ENCODE measurements around the gene BAHCC1.
A peak's percentile ranks its signal among the peaks of the same experiment; 100 is the strongest.

The BAHCC1 gene

GRCh38 chr17:81398832-81399411 is 3.7 kb downstream of the BAHCC1 start:
- DNase-seq = no peak

GRCh38 chr17:81399481-81400153 is 4.4 kb downstream of the BAHCC1 start:
- no peak for DNase-seq

- no peak for DNase-seq
Measured at GRCh38 chr17:81400154-81400977, 5.1 kb downstream of the BAHCC1 start.

DNA sequence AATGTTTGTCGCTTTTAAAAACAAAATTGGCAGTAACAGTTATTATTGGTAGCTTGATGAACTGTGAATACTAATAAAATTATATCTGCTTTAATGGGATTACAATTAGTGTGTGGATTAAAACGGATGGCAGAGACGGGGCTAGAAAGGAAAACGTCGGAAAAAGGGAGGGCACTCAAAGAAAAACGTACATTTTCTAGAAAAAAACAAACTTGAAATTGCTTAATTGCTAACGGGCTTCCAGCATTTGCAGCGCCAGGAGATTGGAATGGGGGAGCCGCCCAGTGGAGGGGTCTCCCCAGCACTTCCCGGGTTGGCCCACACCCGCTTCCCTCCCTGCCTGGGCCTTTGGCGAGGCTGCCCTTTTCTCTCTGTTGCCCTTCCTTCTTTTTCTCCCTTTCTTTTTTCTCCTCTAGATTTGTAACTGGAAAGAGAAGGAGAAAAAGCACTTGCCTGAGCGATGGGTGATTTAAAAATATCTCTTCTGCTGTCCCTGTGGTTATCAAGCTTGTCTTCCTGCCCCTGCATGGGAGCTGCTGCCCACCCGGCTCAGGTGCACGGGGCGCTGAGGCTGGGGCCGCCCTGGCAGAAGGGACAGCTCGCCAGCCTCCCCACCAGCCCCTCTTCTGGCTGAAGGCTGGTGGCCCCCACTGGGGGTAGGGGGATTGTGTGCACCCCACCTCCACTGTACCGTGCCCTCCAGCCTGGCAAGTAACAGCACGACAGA is 5.9 kb downstream of the BAHCC1 start:
- DNase-seq = no peak

- no peak for DNase-seq
Measured at GRCh38 chr17:81401723-81402529, 6.7 kb downstream of the BAHCC1 start.

DNA sequence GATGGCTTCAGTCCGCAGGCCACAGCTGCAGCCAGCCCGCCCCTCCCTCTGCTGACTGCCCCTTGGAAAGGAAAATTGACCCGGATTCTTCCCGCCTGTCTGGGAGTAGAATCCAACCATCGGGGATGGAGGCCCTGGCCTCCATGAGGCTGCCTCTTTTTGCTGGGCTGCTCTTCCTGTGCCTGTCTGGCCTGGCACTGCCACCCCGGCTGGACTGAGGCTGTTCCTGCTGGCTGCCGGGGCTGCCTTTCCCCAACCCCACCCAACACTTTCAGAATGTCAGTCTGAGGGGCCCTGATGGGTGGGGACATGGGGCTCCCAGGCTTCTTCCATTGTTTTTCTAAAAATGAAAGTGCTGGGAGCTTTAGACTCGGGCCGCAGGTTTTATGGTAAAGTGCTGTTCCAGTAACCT is 7.3 kb downstream of the BAHCC1 start:
- no peak for DNase-seq

- no peak for DNase-seq
Measured at GRCh38 chr17:81402981-81403467, 7.8 kb downstream of the BAHCC1 start.

DNA sequence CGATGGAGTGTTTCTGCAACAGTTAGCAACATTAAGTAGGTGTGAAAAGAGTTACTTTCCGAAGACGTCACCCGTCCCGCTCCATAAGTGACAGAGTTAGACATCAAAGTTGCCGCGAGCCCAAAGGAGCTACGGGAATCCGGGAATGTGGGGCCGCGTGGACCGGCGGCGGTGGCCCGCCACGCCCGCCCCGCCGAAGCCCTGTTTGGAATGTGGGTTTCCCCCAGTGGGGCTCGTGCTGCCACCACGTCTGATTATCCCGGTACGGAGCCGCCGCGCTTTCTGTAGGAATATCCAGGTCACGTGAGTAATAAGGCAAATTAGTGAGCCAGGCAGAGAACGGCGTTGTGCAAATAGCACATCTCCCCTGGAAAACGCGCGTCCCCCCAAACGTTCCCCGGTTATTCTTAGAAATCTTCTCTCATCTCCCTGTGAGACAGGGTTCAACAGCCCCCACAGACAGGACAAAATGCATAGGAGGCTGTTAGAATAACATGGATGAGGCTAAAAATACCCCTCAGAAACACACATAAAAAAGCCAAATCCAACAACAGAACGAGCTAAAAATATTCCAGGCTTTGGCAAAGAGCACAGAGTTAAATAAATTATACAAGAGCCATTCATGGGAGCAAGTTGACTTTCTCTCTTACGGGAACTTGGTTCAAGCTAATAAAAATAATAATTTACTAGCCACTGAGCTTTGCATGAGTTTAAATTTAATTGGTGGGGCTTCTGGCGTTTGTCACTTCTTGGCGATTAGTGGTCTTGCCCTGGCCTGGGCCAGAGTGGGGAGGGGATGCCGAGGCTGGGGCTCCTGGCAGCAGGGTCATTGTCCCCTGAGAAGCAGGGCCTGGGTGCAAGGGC is 8.6 kb downstream of the BAHCC1 start:
- DNase-seq = no peak

DNA sequence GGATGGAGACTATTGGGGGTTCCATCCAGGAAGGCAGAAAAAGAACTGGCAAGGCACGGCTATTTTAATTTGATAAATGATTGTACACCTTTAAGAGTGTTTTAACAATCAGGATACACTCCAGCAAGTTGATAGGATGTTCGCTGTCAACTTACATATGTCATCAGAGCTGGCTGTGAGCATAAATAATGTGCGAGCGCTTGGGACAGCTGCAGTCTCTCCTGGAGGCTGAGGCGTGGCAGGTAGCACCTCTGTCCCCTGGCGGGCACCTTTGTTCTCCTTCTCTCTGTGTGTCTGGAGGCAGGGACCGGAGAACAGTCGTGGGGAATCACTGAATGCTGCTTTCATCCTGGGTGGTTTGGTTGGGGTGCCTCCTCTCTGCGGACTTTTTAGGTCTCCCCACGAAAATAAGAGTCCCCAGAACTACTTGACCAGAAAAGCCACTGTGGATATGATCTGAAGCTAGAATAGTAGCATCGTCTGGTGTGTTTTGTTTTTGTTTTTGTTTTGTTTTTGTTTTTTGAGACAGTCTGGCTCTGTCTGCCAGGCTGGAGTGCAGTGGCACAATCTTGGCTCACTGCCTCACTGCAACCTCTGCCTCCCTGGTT is 9.4 kb downstream of the BAHCC1 start:
- DNase-seq = no peak

DNA sequence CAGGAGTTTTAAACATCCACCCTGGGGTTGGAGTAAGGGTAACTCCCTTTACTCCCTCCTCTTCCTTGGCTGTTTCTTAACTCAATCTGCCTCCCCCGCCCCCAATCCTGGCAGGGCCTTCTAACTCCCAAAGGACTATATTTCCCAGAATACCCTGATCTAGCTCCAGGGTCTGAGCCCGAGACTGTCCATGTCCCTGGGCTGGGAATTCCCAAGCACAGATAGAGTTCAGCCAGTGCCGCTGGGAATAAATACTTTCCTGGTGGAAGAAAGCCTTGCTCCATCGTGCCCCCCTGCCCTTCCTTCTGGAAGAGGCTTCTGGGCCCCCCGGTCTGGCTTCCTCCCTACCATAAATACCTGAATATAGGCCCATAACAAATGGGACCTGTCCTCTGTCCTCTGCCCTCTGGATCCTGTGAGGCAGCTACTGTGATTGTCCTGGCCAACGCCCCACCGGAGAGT is 10.2 kb downstream of the BAHCC1 start:
- no peak for DNase-seq

DNA sequence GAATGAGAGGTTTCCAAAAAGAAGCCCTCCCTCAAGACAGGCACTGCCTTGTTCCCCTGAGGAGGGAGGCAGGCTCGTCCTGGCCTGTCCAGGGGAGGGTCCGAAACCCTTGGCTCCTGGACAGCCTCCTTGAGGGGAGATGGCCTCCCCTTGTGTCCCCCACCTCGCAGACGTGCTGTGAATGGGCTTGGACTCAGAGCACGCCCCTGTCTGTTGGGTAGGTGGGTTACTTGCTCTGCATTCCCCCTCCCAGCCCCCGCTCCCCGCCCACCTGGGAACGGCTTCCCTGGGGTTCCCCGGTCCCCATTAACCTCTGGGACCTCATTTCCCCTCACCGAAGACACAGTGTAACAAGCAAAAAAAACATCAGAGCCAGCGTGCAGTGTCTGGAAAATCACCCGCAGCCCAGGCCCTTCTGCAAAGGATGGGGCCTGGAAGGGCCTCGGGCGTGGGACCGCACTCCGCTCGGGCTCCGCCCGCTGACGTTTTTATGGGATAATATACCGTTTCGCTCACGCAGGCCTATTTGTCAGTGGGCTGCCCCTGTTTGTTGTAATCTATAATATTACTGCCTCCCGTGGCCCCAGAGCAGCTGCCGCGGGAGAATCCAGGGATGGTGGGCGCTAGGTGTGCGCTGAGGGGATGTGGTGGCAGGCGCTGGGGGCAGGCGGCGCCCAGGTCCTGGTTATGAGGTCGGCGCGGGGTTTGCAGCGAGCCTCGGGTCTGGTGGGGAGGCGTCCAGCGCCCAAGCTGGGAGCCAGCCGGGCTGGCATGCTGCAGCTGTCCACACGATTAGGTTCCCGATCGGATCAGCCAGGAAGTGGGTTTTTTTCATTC is 11.1 kb downstream of the BAHCC1 start:
- no peak for DNase-seq

GRCh38 chr17:81408049-81408448 is 12.8 kb downstream of the BAHCC1 start:
- no peak for DNase-seq

DNA sequence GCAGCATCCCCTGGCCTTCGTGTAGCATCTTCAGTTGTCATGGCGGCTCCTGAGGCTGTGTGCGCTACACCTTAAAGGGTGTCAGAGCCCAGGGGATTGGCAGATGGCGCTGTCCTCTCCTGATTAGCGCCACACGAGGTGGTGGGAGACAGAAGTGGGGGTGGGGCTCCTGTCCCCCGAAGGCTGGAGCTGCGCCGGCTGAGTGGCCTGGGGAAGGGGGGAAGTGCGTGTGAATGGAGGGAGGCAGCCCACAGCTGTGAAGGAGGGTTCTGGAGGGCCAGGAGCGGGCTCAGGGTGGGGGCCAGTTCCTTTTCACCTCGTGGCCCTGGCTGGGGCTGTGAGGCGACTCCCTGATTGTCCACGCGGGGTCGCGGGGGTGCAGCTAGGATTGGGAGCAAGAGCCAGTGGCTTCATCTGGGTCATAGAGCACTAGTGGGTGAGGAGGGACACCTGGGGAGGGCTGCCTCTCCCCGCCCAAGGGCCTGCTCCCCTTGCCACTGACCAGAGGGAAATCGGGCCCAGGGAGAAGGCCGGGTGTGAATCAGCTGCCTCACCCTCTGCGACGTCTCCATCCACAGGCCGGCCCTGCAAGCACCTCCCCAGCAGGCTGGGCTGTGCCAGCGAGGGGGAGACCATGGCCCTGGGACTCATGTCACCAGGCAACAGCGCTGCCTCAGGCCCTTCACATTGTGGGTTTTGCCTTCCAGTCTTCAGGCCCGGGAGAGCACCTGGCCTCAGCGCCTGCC is 14.1 kb downstream of the BAHCC1 start:
- DNase-seq = no peak

GRCh38 chr17:81410852-81411251 is 15.6 kb downstream of the BAHCC1 start:
- DNase-seq = no peak

- no peak for DNase-seq
Measured at GRCh38 chr17:81411305-81411704, 16.0 kb downstream of the BAHCC1 start.

DNA sequence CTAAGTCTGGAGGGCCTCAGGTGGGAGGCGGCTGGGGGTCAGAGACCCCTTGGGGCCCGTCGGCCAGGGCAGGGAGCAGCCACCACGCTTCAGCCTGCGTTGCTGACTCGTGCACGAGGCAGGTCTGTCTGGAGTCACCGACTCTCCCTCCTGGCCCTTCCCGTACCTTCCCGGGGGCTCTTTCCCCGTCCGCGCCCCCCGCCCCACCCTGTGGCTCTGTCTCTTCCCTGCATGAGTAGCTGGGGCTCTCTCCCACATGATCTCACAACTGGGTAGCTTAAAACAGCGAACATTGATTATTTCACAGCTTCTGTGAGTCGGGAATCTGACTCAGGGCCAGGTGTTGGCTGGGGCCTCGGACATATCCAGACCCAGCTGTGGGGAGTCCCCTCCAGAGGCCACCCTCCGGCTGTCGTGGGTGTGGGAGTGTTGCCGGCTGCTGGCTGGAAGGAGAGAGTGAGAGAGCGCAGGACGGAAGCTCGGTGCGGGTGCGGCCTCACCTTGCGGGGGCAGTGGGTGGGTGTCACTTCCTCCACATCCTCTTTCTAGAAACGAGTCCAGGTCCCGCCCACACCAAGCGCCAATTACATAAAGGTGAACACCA is 17.3 kb downstream of the BAHCC1 start:
- DNase-seq = peak; percentile 48

DNA sequence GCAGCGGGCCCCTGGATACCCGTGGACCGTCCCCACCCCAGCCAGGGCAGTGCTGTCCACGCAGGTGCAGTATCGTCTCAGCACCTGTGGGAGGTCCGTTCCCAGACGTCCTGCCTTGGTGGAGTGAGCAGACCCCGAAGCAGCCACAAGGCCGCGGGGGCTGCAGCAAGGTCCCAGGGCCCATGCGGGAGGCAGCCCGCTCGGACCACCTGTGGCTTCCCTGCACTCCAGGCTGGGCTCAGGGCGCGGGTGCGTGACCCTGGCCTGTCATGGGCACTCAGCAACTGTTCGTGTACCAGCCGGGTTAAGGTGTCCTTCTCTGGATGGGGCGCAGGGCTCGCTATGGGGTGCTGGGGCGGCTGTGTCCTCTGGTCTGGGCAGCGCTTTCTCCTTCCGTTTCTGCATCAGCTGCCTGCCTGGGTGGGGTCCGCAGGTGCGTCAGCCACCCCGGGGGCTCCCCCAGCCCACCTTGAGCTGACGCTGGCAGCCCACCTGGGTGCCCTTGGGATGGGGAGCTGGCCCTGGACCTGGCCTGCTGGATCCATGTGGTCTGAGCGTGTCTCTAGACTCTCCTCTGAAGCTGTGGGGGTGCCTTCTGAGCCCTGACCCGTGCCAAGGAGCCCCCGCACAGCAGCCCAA is 18.4 kb downstream of the BAHCC1 start:
- no peak for DNase-seq

Measured in central memory CD4-positive, alpha-beta T cell (primary cell).